SK-N-SH treated with all-trans-retinoic acid at 6 μM for 48 hours (cell line): Measurements from ENCODE around the gene SPR.
A peak's percentile ranks its signal among the peaks of the same experiment; 100 is the strongest.

Experiments used
- ATAC-seq: fragments of 200-7000 bp; cut with Tn5 transposase; 3 replicates; pipeline ENCODE4 v1.9.1; 2020; ENCODE audit warnings: mild to moderate bottlenecking, moderate library complexity
- ARNTL ChIP-seq: fragments of 450-650 bp; formaldehyde crosslinking; IDR thresholded peaks from 2 replicates; pipeline ENCODE4 v1.5.0; 2020; ENCODE audit warnings: low read depth, mild to moderate bottlenecking, moderate library complexity, borderline replicate concordance
- BACH2 ChIP-seq: fragments of 250-450 bp; sonication (Bioruptor Pico); IDR thresholded peaks from 2 replicates; pipeline ENCODE4 v1.9.0; 2021; ENCODE audit warnings: mild to moderate bottlenecking, borderline replicate concordance
- CSDC2 ChIP-seq: fragments of 250-450 bp; sonication (Bioruptor Pico); IDR thresholded peaks from 2 replicates; pipeline ENCODE4 v1.5.0; 2020; ENCODE audit warnings: mild to moderate bottlenecking, moderate library complexity
- ESRRG ChIP-seq: fragments of 250-450 bp; sonication (Bioruptor Pico); IDR thresholded peaks from 2 replicates; pipeline ENCODE4 v1.6.1; 2021; ENCODE audit warnings: mild to moderate bottlenecking
- GLIS3 ChIP-seq: fragments of 250-450 bp; sonication (Bioruptor Pico); IDR thresholded peaks from 2 replicates; pipeline ENCODE4 v1.5.0; 2020; ENCODE audit warnings: mild to moderate bottlenecking, moderate library complexity
- ISL1 ChIP-seq: fragments of 250-450 bp; sonication (Bioruptor Pico); IDR thresholded peaks from 2 replicates; pipeline ENCODE4 v2.1.2; 2022; ENCODE audit warnings: mild to moderate bottlenecking, moderate library complexity
- OSR1 ChIP-seq: fragments of 250-450 bp; sonication (Bioruptor Pico); IDR thresholded peaks from 2 replicates; pipeline ENCODE4 v1.8.0; 2022; ENCODE audit warnings: moderate library complexity, mild to moderate bottlenecking, inconsistent platforms
- PPARA ChIP-seq: fragments of 250-450 bp; sonication (Bioruptor Pico); IDR thresholded peaks from 2 replicates; pipeline ENCODE4 v1.5.0; 2020; ENCODE audit warnings: mild to moderate bottlenecking, borderline replicate concordance
- SNAI2 ChIP-seq: fragments of 250-450 bp; sonication (Bioruptor Pico); IDR thresholded peaks from 2 replicates; pipeline ENCODE4 v1.5.0; 2020; ENCODE audit warnings: mild to moderate bottlenecking, moderate library complexity
- TCF4 ChIP-seq: fragments of 250-450 bp; sonication (Bioruptor Pico); IDR thresholded peaks from 2 replicates; pipeline ENCODE4 v1.8.0; 2021; ENCODE audit warnings: mild to moderate bottlenecking, moderate library complexity, borderline replicate concordance
- ZC3H10 ChIP-seq: fragments of 250-450 bp; sonication (Bioruptor Pico); IDR thresholded peaks from 2 replicates; pipeline ENCODE4 v1.5.1; 2021; ENCODE audit warnings: mild to moderate bottlenecking, moderate library complexity
- ZFP3 ChIP-seq: fragments of 250-450 bp; sonication (Bioruptor Pico); IDR thresholded peaks from 2 replicates; pipeline ENCODE4 v1.5.0; 2020; ENCODE audit warnings: mild to moderate bottlenecking, moderate library complexity
- ZFP30 ChIP-seq: fragments of 450-650 bp; formaldehyde crosslinking; IDR thresholded peaks from 2 replicates; pipeline ENCODE4 v1.5.0; 2022; ENCODE audit warnings: mild to moderate bottlenecking, moderate library complexity
- ZNF565 ChIP-seq: fragments of 450-650 bp; formaldehyde crosslinking; conservative IDR thresholded peaks from 2 replicates; pipeline ENCODE4 v1.5.0; 2020; ENCODE audit warnings: low read depth, mild to moderate bottlenecking, moderate library complexity
- ZNF70 ChIP-seq: fragments of 450-650 bp; formaldehyde crosslinking; IDR thresholded peaks from 2 replicates; pipeline ENCODE4 v1.5.0; 2020; ENCODE audit warnings: mild to moderate bottlenecking, moderate library complexity
- ZNF8 ChIP-seq: fragments of 450-650 bp; formaldehyde crosslinking; IDR thresholded peaks from 2 replicates; pipeline ENCODE4 v1.5.0; 2020; ENCODE audit warnings: mild to moderate bottlenecking, moderate library complexity
- TF ChIP-seq, protein P1 (sequence below): fragments of 250-450 bp; sonication (Bioruptor Pico); IDR thresholded peaks from 2 replicates; pipeline ENCODE4 v1.8.0; 2021; ENCODE audit warnings: low read depth, mild to moderate bottlenecking, moderate library complexity, borderline replicate concordance
- TF ChIP-seq, protein P2 (sequence below): fragments of 250-450 bp; sonication (Bioruptor Pico); IDR thresholded peaks from 2 replicates; pipeline ENCODE4 v1.8.0; 2020; ENCODE audit warnings: mild to moderate bottlenecking, moderate library complexity, borderline replicate concordance
- TF ChIP-seq, protein P3 (sequence below): fragments of 250-450 bp; sonication (Bioruptor Pico); IDR thresholded peaks from 2 replicates; pipeline ENCODE4 v1.5.1; 2021; ENCODE audit warnings: mild to moderate bottlenecking, moderate library complexity
- TF ChIP-seq, protein P4 (sequence below): fragments of 250-450 bp; sonication (Bioruptor Pico); IDR thresholded peaks from 2 replicates; pipeline ENCODE4 v1.5.0; 2020; ENCODE audit warnings: mild to moderate bottlenecking, moderate library complexity
- TF ChIP-seq, protein P5 (sequence below): fragments of 250-450 bp; sonication (Bioruptor Pico); IDR thresholded peaks from 2 replicates; pipeline ENCODE4 v1.5.1; 2020; ENCODE audit warnings: low read depth, mild to moderate bottlenecking, moderate library complexity

Gene SPR

DNA sequence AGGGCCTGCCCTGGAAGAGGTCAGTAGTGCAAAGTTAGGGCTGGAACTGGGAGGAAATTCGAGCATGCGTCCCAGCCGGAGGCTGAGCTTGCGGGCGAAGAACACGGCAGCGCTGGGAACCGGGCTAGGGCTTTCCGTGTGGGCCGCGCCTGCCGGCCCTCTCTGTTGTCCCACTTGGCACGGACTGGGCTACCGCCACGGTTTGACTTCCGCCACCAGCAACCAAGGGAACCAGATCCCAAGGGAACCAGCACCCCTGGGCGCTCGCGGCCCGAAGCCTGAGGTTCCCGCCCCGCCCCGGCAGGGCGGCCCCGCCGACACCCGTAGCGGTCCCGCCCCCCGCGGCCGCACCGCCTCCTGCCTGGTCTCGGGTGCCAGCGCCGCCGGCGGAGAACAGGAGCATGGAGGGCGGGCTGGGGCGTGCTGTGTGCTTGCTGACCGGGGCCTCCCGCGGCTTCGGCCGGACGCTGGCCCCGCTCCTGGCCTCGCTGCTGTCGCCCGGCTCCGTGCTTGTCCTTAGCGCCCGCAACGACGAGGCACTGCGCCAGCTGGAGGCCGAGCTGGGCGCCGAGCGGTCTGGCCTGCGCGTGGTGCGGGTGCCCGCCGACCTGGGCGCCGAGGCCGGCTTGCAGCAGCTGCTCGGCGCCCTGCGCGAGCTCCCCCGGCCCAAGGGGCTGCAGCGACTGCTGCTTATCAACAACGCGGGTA, at the start of gene SPR:
Gene SPR, plus strand, starts transcription at position 377 of the 708 bp plus-strand sequence. Its CDS starts 25 bp downstream, at position 402.
- TF ChIP-seq BACH2 (no peak), ZFP3 (CRISPR knock-in tag) (0 out of 2 replicates have a peak, but pooled peaks have one; percentile 10), ISL1 (CRISPR knock-in tag) (no peak), OSR1 (CRISPR knock-in tag) (no peak)
- TF ChIP-seq, all 23 proteins: peak for 1

DNA sequence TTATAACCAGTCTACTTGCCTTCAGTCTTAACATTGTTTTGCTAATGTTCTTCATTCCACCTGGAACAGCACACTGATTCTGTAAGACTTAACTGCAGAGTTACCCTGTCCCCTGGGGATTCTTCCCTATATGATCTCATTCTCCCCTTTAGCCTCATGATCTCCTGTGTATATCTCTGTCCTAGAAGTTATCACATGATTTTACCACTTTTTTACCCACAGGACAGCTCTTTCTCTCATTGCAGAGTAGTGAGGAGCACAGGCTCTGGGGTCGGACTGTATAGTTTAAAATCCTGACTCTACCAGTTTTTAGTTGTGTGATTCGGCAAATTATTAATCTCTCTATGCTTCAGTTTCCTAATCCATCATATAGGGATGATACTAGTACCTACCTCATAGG, 47.1 kb upstream of the SPR start:
- TF ChIP-seq OSR1 (CRISPR knock-in tag) = no peak
- ATAC-seq = no peak

More for the DNA sequence above, at the start of gene SPR:
- peak; percentile 91 for ATAC-seq

DNA sequence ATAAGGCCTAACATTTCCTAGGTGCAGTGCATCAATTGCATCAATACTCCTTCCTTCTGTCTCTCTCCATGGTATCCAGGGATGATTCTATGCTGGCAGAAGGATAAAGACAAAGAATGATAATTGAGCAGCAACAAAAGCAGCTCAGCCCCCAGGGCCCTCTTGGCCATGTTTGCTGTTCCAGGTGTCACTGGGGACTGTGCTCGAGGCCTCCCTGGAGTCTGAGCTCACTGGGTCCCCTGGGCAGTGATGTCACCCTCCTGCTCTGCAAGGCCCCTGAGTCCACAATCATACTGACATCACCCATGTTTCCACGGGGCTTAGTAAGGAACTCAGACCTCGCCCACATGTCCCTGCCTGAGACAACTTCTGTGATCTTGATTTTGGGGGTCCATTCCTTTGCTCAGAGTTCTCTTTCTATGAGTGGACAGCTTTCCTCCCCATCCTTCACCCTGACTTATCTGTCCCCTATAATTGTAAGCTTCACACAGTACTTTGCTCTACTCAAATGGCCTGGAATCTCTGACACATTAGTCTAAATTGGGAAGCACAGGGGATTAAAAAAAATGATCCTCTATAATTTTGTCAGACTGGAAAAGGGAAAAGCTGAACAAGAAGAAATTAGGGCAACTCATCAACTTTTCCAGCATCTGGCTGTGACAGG, 45.6 kb upstream of the SPR start:
- no peak for ATAC-seq
- TF ChIP-seq OSR1 (CRISPR knock-in tag) = no peak
- no peak for TF ChIP-seq ESRRG (CRISPR knock-in tag)
- TF ChIP-seq, protein P1, sequence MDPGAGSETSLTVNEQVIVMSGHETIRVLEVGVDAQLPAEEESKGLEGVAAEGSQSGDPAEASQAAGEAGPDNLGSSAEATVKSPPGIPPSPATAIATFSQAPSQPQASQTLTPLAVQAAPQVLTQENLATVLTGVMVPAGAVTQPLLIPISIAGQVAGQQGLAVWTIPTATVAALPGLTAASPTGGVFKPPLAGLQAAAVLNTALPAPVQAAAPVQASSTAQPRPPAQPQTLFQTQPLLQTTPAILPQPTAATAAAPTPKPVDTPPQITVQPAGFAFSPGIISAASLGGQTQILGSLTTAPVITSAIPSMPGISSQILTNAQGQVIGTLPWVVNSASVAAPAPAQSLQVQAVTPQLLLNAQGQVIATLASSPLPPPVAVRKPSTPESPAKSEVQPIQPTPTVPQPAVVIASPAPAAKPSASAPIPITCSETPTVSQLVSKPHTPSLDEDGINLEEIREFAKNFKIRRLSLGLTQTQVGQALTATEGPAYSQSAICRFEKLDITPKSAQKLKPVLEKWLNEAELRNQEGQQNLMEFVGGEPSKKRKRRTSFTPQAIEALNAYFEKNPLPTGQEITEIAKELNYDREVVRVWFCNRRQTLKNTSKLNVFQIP (CRISPR knock-in tag) = no peak
- TF ChIP-seq ZFP30 = no peak
- no peak for TF ChIP-seq SNAI2 (CRISPR knock-in tag)
- TF ChIP-seq, protein P2, sequence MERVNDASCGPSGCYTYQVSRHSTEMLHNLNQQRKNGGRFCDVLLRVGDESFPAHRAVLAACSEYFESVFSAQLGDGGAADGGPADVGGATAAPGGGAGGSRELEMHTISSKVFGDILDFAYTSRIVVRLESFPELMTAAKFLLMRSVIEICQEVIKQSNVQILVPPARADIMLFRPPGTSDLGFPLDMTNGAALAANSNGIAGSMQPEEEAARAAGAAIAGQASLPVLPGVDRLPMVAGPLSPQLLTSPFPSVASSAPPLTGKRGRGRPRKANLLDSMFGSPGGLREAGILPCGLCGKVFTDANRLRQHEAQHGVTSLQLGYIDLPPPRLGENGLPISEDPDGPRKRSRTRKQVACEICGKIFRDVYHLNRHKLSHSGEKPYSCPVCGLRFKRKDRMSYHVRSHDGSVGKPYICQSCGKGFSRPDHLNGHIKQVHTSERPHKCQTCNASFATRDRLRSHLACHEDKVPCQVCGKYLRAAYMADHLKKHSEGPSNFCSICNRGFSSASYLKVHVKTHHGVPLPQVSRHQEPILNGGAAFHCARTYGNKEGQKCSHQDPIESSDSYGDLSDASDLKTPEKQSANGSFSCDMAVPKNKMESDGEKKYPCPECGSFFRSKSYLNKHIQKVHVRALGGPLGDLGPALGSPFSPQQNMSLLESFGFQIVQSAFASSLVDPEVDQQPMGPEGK (CRISPR knock-in tag) = no peak
- no peak for TF ChIP-seq ZFP3 (CRISPR knock-in tag)
- TF ChIP-seq GLIS3 (CRISPR knock-in tag) = no peak
- no peak for TF ChIP-seq ARNTL (CRISPR knock-in tag)
- TF ChIP-seq BACH2 = no peak
- TF ChIP-seq TCF4 = no peak
- no peak for TF ChIP-seq CSDC2 (CRISPR knock-in tag)
- TF ChIP-seq, protein P3, sequence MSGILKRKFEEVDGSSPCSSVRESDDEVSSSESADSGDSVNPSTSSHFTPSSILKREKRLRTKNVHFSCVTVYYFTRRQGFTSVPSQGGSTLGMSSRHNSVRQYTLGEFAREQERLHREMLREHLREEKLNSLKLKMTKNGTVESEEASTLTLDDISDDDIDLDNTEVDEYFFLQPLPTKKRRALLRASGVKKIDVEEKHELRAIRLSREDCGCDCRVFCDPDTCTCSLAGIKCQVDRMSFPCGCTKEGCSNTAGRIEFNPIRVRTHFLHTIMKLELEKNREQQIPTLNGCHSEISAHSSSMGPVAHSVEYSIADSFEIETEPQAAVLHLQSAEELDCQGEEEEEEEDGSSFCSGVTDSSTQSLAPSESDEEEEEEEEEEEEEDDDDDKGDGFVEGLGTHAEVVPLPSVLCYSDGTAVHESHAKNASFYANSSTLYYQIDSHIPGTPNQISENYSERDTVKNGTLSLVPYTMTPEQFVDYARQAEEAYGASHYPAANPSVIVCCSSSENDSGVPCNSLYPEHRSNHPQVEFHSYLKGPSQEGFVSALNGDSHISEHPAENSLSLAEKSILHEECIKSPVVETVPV (CRISPR knock-in tag) = no peak
- no peak for TF ChIP-seq ZNF70
- TF ChIP-seq, protein P4, sequence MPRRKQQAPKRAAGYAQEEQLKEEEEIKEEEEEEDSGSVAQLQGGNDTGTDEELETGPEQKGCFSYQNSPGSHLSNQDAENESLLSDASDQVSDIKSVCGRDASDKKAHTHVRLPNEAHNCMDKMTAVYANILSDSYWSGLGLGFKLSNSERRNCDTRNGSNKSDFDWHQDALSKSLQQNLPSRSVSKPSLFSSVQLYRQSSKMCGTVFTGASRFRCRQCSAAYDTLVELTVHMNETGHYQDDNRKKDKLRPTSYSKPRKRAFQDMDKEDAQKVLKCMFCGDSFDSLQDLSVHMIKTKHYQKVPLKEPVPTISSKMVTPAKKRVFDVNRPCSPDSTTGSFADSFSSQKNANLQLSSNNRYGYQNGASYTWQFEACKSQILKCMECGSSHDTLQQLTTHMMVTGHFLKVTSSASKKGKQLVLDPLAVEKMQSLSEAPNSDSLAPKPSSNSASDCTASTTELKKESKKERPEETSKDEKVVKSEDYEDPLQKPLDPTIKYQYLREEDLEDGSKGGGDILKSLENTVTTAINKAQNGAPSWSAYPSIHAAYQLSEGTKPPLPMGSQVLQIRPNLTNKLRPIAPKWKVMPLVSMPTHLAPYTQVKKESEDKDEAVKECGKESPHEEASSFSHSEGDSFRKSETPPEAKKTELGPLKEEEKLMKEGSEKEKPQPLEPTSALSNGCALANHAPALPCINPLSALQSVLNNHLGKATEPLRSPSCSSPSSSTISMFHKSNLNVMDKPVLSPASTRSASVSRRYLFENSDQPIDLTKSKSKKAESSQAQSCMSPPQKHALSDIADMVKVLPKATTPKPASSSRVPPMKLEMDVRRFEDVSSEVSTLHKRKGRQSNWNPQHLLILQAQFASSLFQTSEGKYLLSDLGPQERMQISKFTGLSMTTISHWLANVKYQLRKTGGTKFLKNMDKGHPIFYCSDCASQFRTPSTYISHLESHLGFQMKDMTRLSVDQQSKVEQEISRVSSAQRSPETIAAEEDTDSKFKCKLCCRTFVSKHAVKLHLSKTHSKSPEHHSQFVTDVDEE (CRISPR knock-in tag) = no peak
- TF ChIP-seq, protein P5, sequence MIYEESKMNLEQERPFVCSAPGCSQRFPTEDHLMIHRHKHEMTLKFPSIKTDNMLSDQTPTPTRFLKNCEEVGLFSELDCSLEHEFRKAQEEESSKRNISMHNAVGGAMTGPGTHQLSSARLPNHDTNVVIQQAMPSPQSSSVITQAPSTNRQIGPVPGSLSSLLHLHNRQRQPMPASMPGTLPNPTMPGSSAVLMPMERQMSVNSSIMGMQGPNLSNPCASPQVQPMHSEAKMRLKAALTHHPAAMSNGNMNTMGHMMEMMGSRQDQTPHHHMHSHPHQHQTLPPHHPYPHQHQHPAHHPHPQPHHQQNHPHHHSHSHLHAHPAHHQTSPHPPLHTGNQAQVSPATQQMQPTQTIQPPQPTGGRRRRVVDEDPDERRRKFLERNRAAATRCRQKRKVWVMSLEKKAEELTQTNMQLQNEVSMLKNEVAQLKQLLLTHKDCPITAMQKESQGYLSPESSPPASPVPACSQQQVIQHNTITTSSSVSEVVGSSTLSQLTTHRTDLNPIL (CRISPR knock-in tag) = no peak
- TF ChIP-seq ZNF8 (CRISPR knock-in tag) = no peak
- no peak for TF ChIP-seq ZNF565
- TF ChIP-seq ZC3H10 (CRISPR knock-in tag) = no peak
- TF ChIP-seq PPARA = no peak
